HCT116 (cell line): ENCODE measurements around the gene RCSD1. TPM values are rescaled to one million over a fixed set of nuclear protein-coding genes. Genes with fewer than 3 reads are reported as not detected.

Experiments
- ATAC-seq: fragments of 200-7000 bp; cut with Tn5 transposase; 2 replicates; pipeline ENCODE4 v1.9.1; 2020; ENCODE audit warnings: mild to moderate bottlenecking, moderate library complexity
- BruUV-seq: library from RNA; stranded (reverse); fragments of 400-500 nt; replicated peaks from 2 replicates; lab custom pipeline; 2021; lab: Mats Ljungman, UMichigan
- CTCF ChIA-PET: fragments of 300-600 bp; sonication (Branson Sonifier 250); formaldehyde crosslinking; loops from one replicate; lab custom pipeline; 2021; ENCODE audit warnings: antibody characterized with exemption; lab: Charles Lee
- POLR2A ChIA-PET: fragments of 300-600, 350-600 bp; sonication (Branson Sonifier 250); formaldehyde crosslinking; loops from one replicate; lab custom pipeline; 2021; ENCODE audit warnings: antibody characterized with exemption; lab: Charles Lee
- RAD21 ChIA-PET, 2 experiments: fragments of 300-600 bp; sonication (Branson Sonifier 250); formaldehyde crosslinking; loops; one replicate each; lab custom pipeline; 2023; ENCODE audit warnings: low total read pairs in 2 of 2; ENCODE audit not compliant: uncharacterized antibody in 2 of 2, unreplicated experiment in 2 of 2, low non-redundant PET in 1 of 2; lab: Charles Lee
- DNase-seq: peaks from one replicate; pipeline ENCODE4 v3.0.0-alpha.2; 2010; ENCODE audit warnings: low read depth, low spot score
- H2AFZ ChIP-seq: fragments of 200-600 bp; shearing (Covaris generic), sonication (generic); 2 replicates; pipeline ENCODE4 v1.6.1; 2017; ENCODE audit warnings: low read depth, mixed run types, mixed read lengths, antibody characterized with exemption, low read length; ENCODE audit not compliant: poor library complexity, severe bottlenecking
- H3K27ac ChIP-seq: 2 replicates; pipeline ENCODE4 v1.5.1; 2012; ENCODE audit warnings: low read depth, low read length
- H3K27me3 ChIP-seq: fragments of 200-600 bp; sonication (generic); 2 replicates; pipeline ENCODE4 v1.6.1; 2016; ENCODE audit warnings: mixed run types, low read length, mixed read lengths; ENCODE audit not compliant: insufficient read depth
- H3K36me3 ChIP-seq, 2 experiments: fragments of 200-500 bp in 1 of 2; fragments of 200-600 bp in 1 of 2; sonication (Bioruptor generic) in 1 of 2; sonication (generic) in 1 of 2; 2 replicates each; pipeline versions ENCODE4 v1.5.1 to v1.6.1; 2014 to 2016; ENCODE audit warnings: low read length in 2 of 2, inconsistent platforms in 1 of 2, mixed read lengths in 1 of 2, mixed run types in 1 of 2; ENCODE audit not compliant: insufficient read depth in 2 of 2, control insufficient read depth in 1 of 2
- H3K4me1 ChIP-seq, 2 experiments: fragments of 200-600 bp in 1 of 2; sonication (generic) in 1 of 2; 2 replicates each; pipeline versions ENCODE4 v1.5.1 to v1.6.1; 2012 to 2017; ENCODE audit warnings: low read length in 2 of 2, inconsistent platforms in 1 of 2, mild to moderate bottlenecking in 1 of 2, mixed read lengths in 1 of 2, mixed run types in 1 of 2, moderate library complexity in 1 of 2; ENCODE audit not compliant: insufficient read depth in 2 of 2, control insufficient read depth in 1 of 2
- H3K4me2 ChIP-seq: fragments of 200-600 bp; sonication (generic); 2 replicates; pipeline ENCODE4 v1.6.1; 2017; ENCODE audit warnings: mixed run types, low read length, mixed read lengths
- H3K4me3 ChIP-seq, 2 experiments: fragments of 200-600 bp in 1 of 2; sonication (generic) in 1 of 2; replicated peaks in 1 of 2; 2 replicates each; pipeline ENCODE4 v1.5.1; 2011 to 2016; ENCODE audit warnings: low read length in 2 of 2, control low read depth in 1 of 2, low read depth in 1 of 2, mild to moderate bottlenecking in 1 of 2, mixed read lengths in 1 of 2, mixed run types in 1 of 2
- H3K79me2 ChIP-seq: fragments of 200-600 bp; sonication (generic); 2 replicates; pipeline ENCODE4 v1.6.1; 2017; ENCODE audit warnings: mild to moderate bottlenecking, mixed run types, low read length, moderate library complexity, mixed read lengths; ENCODE audit not compliant: insufficient read depth
- H3K9ac ChIP-seq: fragments of 200-600 bp; sonication (generic); 2 replicates; pipeline ENCODE4 v1.6.1; 2016; ENCODE audit warnings: low read length, mixed read lengths
- H3K9me2 ChIP-seq: fragments of 200-600 bp; sonication (generic), shearing (Covaris generic); 2 replicates; pipeline ENCODE4 v1.6.1; 2017; ENCODE audit warnings: mixed run types, mild to moderate bottlenecking, moderate library complexity; ENCODE audit not compliant: insufficient read depth
- H3K9me3 ChIP-seq, 2 experiments: fragments of 200-500 bp in 1 of 2; fragments of 200-600 bp in 1 of 2; sonication (Bioruptor generic) in 1 of 2; sonication (generic) in 1 of 2; 2 replicates each; pipeline ENCODE4 v1.6.1; 2014 to 2017; ENCODE audit warnings: low read length in 2 of 2, mixed read lengths in 2 of 2, inconsistent platforms in 1 of 2, low read depth in 1 of 2, mild to moderate bottlenecking in 1 of 2, mixed run types in 1 of 2, moderate library complexity in 1 of 2; ENCODE audit not compliant: control insufficient read depth in 1 of 2, insufficient read depth in 1 of 2
- H4K20me1 ChIP-seq: fragments of 200-600 bp; sonication (generic), shearing (Covaris generic); 2 replicates; pipeline ENCODE4 v1.6.1; 2017; ENCODE audit warnings: mixed run types, mild to moderate bottlenecking, moderate library complexity; ENCODE audit not compliant: insufficient read depth
- CEBPB ChIP-seq: IDR thresholded peaks from 2 replicates; pipeline ENCODE4 v1.6.1; 2012; ENCODE audit warnings: low read depth
- EGR1 ChIP-seq: IDR thresholded peaks from 2 replicates; pipeline ENCODE4 v1.6.1; 2012; ENCODE audit warnings: low read depth
- EZH2phosphoT487 ChIP-seq: fragments of 200-600 bp; IDR thresholded peaks from 2 replicates; pipeline ENCODE4 v1.6.1; 2018; ENCODE audit warnings: antibody characterized with exemption, borderline replicate concordance
- JUND ChIP-seq: IDR thresholded peaks from 2 replicates; pipeline ENCODE4 v1.6.1; 2012
- POLR2AphosphoS5 ChIP-seq: IDR thresholded peaks from 2 replicates; pipeline ENCODE4 v1.6.1; 2011; ENCODE audit warnings: mild to moderate bottlenecking, low read depth, low read length, moderate library complexity
- SP1 ChIP-seq: IDR thresholded peaks from 2 replicates; pipeline ENCODE4 v1.6.1; 2012; ENCODE audit warnings: low read depth
- YY1 ChIP-seq: IDR thresholded peaks from 2 replicates; pipeline ENCODE4 v1.6.1; 2011; ENCODE audit warnings: low read length, low read depth, moderate library complexity, mild to moderate bottlenecking; ENCODE audit not compliant: insufficient replicate concordance; ENCODE audit errors: extremely low read depth
- ZNF274 ChIP-seq: fragments of 200-500 bp; sonication (Bioruptor generic); IDR thresholded peaks from 2 replicates; pipeline ENCODE4 v1.6.1; 2014; ENCODE audit warnings: mild to moderate bottlenecking, low read depth, low read length, inconsistent platforms
- intact Hi-C: fragments of 100-400 bp; cut with micrococcal nuclease; formaldehyde crosslinking; loops from 2 replicates; pipeline ENCODE4 v1.10.0; 2022
- total RNA-seq: library from RNA; stranded (reverse); gene quantifications from one replicate; pipeline ENCODE4 v1.2.1, GENCODE V29; 2021; ENCODE audit not compliant: unreplicated experiment

RCSD1 gene
- total RNA-seq, 1 experiment from 2014 or later, result 0.15 TPM

DNA sequence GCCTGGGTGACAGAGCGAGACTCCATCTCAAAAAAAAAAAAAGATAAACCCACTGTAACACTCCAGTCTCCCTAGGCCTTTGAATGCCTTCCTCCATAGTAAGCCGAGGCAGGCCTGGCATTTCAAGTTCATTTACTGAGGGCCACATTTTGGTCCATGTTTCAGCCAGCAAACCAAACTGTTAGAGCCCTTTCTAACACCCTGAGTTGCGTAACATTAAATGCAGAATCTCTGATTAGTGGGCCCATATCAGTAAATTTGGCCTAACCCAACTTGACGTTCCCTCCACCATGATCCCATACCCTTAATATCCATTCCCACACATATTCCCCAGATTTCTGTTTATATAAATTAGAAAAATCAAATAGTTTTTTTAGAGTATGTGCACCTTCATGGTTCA, 104.2 kb downstream of the RCSD1 start:
- H3K4me2 ChIP-seq, result no peak overlapping the region
- no peaks in the 10 kb centered on the region for H3K9me3 ChIP-seq
- H2AFZ ChIP-seq, result no peak overlapping the region
- no peaks in the 10 kb centered on the region for H3K4me1 ChIP-seq
- no peaks in the 10 kb centered on the region for H3K9me2 ChIP-seq
- H3K4me3 ChIP-seq, result no peak overlapping the region
- no peaks in the 10 kb centered on the region for H3K27me3 ChIP-seq
- no TSS peak for BruUV-seq
- no peak for ATAC-seq
- H4K20me1 ChIP-seq, result no peaks in the 10 kb centered on the region
- H3K36me3 ChIP-seq, result peaks cover 0 to 7% of the 10 kb centered on the region in 2 experiments; a peak in 2 of 4 replicates
- TF ChIP-seq SP1, result no peak
- TF ChIP-seq JUND, result no peak
- no peak for TF ChIP-seq CEBPB
- TF ChIP-seq EGR1, result no peak
- no peak for TF ChIP-seq EZH2phosphoT487
- H3K27ac ChIP-seq, result no peak overlapping the region
- H3K79me2 ChIP-seq, result peaks cover 80% of the 10 kb centered on the region
- RAD21 ChIA-PET, result no interaction called here
- intact Hi-C loops, result loop anchor here (2.0 kb wide), 1 partner anchor 21 kb away; no protein-coding TSS in a partner anchor
- no peak for DNase-seq
- POLR2A ChIA-PET, result no interaction called here
- CTCF ChIA-PET, result no interaction called here
- no peak overlapping the region for H3K9ac ChIP-seq

DNA sequence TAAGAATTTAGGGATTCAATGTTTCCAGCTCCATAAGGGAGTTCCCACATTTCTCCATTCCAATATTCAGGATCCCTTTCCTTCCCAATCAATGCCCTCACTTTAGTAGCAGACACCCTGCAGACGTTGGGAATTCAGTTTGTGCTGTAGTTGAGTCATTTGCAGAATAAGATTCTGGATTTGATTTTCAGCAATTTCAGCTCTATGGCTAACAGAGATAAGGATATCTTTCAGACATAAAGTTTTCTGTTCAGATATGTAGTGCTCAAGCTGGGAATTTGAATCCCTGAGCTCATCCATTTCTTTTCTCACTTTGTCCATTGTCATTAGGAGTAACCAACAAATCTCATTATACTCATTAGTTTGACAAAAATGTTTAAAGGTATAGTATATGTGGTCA, 104.8 kb downstream of the RCSD1 start:
- intact Hi-C loops, result loop anchor here (2.0 kb wide), 1 partner anchor 20 kb away; no protein-coding TSS in a partner anchor
- Histone ChIP-seq H3K4me3 (no peak overlapping the region), H3K9me2 (no peaks in the 10 kb centered on the region), H3K36me3 (peaks cover 0 to 7% of the 10 kb centered on the region in 2 experiments; a peak in 2 of 4 replicates), H3K9me3 (no peaks in the 10 kb centered on the region), H2AFZ (no peak overlapping the region), H4K20me1 (no peaks in the 10 kb centered on the region), H3K27ac (no peak overlapping the region), H3K4me1 (no peaks in the 10 kb centered on the region), H3K9ac (no peak overlapping the region), H3K27me3 (no peaks in the 10 kb centered on the region), H3K79me2 (peaks cover 80% of the 10 kb centered on the region), H3K4me2 (no peak overlapping the region)
- no TSS peak for BruUV-seq
- DNase-seq (no peak), ATAC-seq (no peak)
- ChIA-PET POLR2A (no interaction called here), CTCF (no interaction called here), RAD21 (no interaction called here)
- TF ChIP-seq ZNF274 (no peak), YY1 (no peak), POLR2AphosphoS5 (no peak)
